ENCODE results near the gene ALG9. TPM values are rescaled to one million over a fixed set of nuclear protein-coding genes. Genes with fewer than 3 reads are reported as not detected.

Gene ALG9
- total RNA-seq, 4 donors from 2014 or later: 23.6 to 60.2 (median 49.4) TPM

- TF ChIP-seq CTCF (IDR thresholded peaks at IDR 0.05) (no peak), POLR2A (IDR thresholded peaks at IDR 0.05) (no peak)
- H3K4me1 ChIP-seq: peaks cover 0 to 6% of the 10 kb centered on the region in 2 donors
- no peak for DNase-seq
- peak overlapping the region; percentile 59 to 76 for H3K4me3 ChIP-seq
- intact Hi-C loops (cut with DNase I; ENCODE audit: low total_unique reads): loop anchor here (10.0 kb wide), 2 partner anchors 55 to 205 kb away; partner anchors contain the start of genes DIXDC1, SDHD and TIMM8B
- H3K27ac ChIP-seq: peak overlapping the region; percentile 96
- no peaks in the 10 kb centered on the region for H3K9me3 ChIP-seq
- no peaks in the 10 kb centered on the region for H3K27me3 ChIP-seq
- no peaks in the 10 kb centered on the region for H3K36me3 ChIP-seq
Observed at GRCh38 chr11:111879637-111879960, 8.2 kb upstream of the ALG9 start.

- Histone ChIP-seq H3K9me3 (no peaks in the 10 kb centered on the region), H3K27me3 (no peaks in the 10 kb centered on the region), H3K4me1 (peaks cover 0 to 6% of the 10 kb centered on the region in 2 donors), H3K36me3 (no peaks in the 10 kb centered on the region), H3K4me3 (peak within 1 kb of the TSS; percentile 59 to 76), H3K27ac (peak within 1 kb of the TSS; percentile 96)
- intact Hi-C loops (cut with DNase I; ENCODE audit: low total_unique reads): loop anchor here (10.0 kb wide), 2 partner anchors 56 to 206 kb away; partner anchors contain the start of genes DIXDC1, SDHD and TIMM8B
- peak; percentile 96 to 98 for DNase-seq
- TF ChIP-seq POLR2A (IDR thresholded peaks at IDR 0.05) (peak; percentile 65 to 86), CTCF (IDR thresholded peaks at IDR 0.05) (peak; percentile 97 to 99 (median 98))
Observed at GRCh38 chr11:111878849-111879636, 7.7 kb upstream of the ALG9 start, which contains the start of the genes CFAP68 and FDXACB1. Gene CFAP68, plus strand, starts transcription at chr11:111879541. Its CDS starts 20 bp downstream, at chr11:111879561. Gene FDXACB1, minus strand, starts transcription at chr11:111879165. Its CDS starts 33 bp downstream, at chr11:111879132.

- intact Hi-C loops (cut with DNase I; ENCODE audit: low total_unique reads): loop anchor here (10.0 kb wide), 2 partner anchors 56 to 206 kb away; partner anchors contain the start of genes DIXDC1, SDHD and TIMM8B
- no peak for DNase-seq
- TF ChIP-seq POLR2A (IDR thresholded peaks at IDR 0.05) (no peak), CTCF (IDR thresholded peaks at IDR 0.05) (no peak)
Observed at GRCh38 chr11:111878385-111878848, 7.0 kb upstream of the ALG9 start.

GRCh38 chr11:111871693-111872161 is 346 bp upstream of the ALG9 start:
- Histone ChIP-seq H3K36me3 (no peaks in the 10 kb centered on the region), H3K9me3 (no peaks in the 10 kb centered on the region), H3K4me3 (peak overlapping the region; percentile 67 to 100), H3K27ac (peak overlapping the region; percentile 92 to 94), H3K4me1 (no peaks in the 10 kb centered on the region), H3K27me3 (no peaks in the 10 kb centered on the region)
- no peak for DNase-seq
- TF ChIP-seq POLR2A (IDR thresholded peaks at IDR 0.05) (no peak), CTCF (IDR thresholded peaks at IDR 0.05) (no peak)
- intact Hi-C loops (cut with DNase I; ENCODE audit: low total_unique reads): loop anchor here (10.0 kb wide), 2 partner anchors 63 to 213 kb away; partner anchors contain the start of genes DIXDC1, SDHD and TIMM8B

More at GRCh38 chr11:111878385-111878848, 7.0 kb upstream of the ALG9 start:
- H3K36me3 ChIP-seq: no peaks in the 10 kb centered on the region
- H3K27ac ChIP-seq: peak overlapping the region; percentile 96
- no peaks in the 10 kb centered on the region for H3K9me3 ChIP-seq
- no peaks in the 10 kb centered on the region for H3K27me3 ChIP-seq
- H3K4me1 ChIP-seq: peaks cover 0 to 6% of the 10 kb centered on the region in 2 donors
- peak overlapping the region; percentile 59 to 76 for H3K4me3 ChIP-seq

- Histone ChIP-seq H3K4me3 (peak overlapping the region; percentile 67 to 100), H3K4me1 (no peaks in the 10 kb centered on the region), H3K9me3 (no peaks in the 10 kb centered on the region), H3K27me3 (no peaks in the 10 kb centered on the region), H3K36me3 (no peaks in the 10 kb centered on the region), H3K27ac (peak overlapping the region; percentile 92 to 94)
- TF ChIP-seq POLR2A (IDR thresholded peaks at IDR 0.05): no peak
- TF ChIP-seq CTCF (IDR thresholded peaks at IDR 0.05): no peak
- DNase-seq: no peak
- intact Hi-C loops (cut with DNase I; ENCODE audit: low total_unique reads): loop anchor here (10.0 kb wide), 2 partner anchors 64 to 214 kb away; partner anchors contain the start of genes DIXDC1, SDHD and TIMM8B
Observed at GRCh38 chr11:111870522-111870885, 877 bp downstream of the ALG9 start.
